ENCODE measurements around the gene ADAMTS3.

The ADAMTS3 gene

DNA sequence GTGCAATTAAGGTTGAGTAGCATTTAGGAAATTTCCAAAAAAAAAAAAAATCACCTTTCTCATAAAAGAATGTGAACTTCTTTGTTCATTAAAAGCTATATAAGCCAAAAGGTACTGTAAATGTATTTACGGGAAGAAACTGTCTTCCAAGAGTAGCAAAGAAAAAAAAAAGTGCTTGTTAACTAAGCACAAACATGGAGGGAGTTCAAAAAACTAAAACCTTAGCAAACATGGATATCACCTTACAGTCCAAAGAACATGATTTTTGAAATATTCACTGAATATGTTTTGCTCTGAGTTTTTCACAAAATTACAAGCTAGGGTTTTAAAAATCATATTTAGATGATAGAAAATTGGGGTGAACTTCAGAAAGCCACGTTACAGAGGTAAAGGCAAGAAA lies 217.5 kb downstream of the ADAMTS3 start:
- no peak for DNase-seq (ENCODE audit: low read depth, low spot score)

DNA sequence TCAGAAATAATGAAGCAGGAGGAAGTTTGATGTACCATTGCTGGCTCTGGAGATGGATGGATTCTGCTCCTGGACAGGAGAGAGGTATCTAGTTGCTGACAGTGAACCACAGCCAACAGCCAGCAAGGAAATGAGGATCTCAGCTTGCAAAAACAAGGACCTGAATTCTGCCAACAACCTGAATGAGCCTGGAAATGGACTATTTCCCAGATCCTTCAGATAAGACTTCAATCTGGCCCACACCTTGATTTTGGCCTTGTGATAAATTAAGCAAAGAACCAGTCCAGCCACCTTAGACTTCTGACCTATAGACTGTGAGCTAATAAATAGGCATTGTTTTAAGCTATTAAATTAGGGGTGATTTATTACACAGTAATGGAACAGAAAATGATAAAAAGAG lies 220.3 kb downstream of the ADAMTS3 start:
- DNase-seq (ENCODE audit: low read depth, low spot score): no peak

DNA sequence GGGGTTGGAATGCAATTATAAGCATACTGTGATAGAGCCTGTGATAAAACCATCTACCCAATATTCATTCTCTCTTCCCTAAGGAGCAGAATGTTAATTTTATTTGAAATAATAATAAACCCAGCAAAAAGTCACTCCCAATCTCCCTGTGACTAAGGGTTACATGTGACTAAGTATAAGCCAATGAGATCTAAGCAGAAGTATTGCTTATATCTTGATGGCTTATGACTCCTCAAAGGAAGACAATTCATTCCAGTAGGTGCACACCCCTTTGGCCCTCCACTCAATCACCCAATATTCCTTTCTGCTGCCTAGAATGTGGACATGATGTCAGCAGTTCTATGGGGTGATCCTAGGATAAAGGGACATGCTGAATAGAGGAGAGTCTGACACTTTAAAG lies 224.6 kb downstream of the ADAMTS3 start:
- no peak for DNase-seq (ENCODE audit: low read depth, low spot score)

DNA sequence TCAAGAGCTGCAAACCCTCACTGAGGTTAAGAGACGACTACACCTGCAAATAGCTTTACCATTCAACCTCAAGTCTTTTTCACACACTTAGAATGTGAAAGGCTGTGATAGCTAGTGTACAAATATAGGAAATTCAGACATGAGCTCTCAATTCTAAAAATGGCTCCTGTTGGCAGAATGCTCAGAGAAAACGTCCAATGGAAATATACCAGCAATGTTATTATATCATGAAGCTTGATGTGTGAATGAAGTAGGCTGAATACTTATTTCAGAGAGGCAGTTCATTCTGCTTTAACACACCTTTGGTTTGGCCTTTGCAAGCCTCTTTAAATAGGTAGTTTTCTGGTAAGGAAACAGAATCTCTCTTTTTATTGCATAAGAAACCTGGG lies 227.6 kb downstream of the ADAMTS3 start:
- no peak for DNase-seq (ENCODE audit: low read depth, low spot score)

DNA sequence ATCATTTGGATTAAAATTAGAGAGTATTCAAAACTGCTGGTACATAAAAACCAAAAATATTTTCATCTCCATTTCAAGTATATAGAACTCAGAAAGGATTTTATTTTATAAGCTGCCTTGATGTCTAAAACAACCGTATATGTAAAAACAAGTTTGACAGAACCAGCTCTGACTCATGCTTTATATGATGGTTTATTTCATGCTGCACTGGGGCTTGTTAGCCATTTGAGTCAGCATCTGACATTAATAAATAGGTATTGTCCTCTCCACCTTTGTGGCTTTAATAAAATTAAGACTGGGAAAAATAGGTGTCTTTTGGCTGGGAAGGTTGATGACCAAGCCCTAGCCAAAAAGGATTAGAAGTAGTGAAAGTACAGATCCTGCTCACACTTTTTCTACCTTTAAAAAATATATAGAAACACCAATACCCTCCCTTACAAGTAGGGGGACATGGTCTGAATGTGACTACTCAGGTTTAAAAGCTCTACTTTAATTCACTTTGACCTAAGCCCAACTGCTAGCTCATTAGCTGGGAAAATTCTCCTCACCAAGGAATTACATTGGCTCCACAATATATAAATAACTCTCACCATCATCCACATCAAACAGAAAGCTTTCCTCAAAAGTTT lies 228.1 kb downstream of the ADAMTS3 start:
- DNase-seq (ENCODE audit: low read depth, low spot score): no peak

DNA sequence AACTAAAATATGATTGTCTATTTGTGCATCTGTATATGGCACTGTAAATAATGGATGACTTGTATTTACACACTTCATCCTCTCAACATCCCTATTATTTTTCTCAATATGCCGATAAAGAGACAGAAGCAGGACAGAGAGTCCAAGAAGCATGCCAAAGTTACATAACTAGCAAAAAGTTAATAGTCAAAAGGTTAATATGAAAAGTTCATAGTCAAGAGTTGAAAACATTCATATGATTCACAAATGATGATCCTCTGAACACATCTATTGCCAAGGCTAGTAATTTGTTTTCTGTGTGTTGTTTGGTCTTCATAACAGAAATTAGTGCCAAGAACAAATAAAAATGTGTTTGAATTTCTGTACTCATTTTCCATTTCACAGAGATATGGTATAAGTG lies 231.0 kb downstream of the ADAMTS3 start:
- no peak for DNase-seq (ENCODE audit: low read depth, low spot score)

DNA sequence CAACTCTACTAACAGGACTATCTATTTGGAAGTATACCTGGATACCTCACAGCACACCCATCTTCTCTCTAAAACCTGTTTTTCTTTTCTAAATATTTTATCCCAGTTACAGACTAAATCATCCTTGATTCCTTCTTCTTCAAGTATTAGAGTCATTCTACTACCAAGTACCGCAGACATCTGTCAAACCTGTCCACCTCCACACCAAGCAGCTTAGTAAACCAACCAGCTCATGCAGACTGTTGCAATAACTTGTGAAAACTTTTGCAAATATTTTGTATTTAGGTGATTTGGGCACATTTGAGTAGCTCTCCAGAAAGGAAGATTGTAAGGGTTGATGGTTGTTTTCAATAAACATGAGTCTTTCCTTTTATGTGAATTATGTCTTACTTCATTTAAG lies 238.6 kb downstream of the ADAMTS3 start:
- DNase-seq (ENCODE audit: low read depth, low spot score): no peak

DNA sequence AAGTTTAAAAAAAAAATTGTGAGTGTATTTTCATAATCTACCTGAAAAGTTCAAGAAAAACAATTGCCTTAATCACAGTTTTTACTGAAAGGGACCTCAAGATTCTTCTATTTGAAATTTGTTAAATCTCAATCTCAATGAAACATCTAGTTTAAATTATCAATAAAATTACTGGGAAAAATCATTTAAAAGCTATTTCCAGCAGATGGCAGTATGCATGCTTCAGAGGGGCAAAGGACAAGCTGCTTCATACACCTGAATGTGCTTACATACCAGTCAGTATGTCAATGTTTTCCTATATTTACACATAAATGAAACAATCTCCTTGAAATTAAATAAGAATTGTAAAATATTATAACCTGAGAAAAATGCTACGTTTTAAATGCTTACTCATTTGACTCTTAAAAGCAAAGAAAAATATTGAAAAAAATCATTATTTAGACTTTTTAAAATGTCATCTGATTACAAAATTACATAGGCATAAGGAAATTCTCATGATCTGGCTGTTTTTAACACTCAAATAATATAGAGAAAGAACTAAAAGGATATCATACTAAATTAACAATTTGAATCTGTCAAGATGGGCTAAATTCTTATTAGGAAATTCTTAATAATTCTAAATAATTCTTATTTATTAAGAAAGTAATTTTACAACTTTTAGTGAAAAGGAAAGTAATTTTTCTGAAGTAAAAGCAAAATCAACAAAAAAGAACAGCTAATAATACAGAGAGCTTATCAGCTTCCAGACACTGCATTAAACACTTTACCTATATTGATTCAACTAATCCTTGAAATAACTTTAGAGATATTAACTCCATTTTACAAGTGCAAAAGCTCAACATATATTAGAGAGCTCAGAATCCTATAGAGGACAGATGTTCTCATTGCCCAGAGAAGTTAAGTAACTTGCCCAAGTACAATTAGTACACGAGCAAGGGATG lies 242.1 kb downstream of the ADAMTS3 start:
- peak; percentile 48 for DNase-seq (ENCODE audit: low read depth, low spot score)

DNA sequence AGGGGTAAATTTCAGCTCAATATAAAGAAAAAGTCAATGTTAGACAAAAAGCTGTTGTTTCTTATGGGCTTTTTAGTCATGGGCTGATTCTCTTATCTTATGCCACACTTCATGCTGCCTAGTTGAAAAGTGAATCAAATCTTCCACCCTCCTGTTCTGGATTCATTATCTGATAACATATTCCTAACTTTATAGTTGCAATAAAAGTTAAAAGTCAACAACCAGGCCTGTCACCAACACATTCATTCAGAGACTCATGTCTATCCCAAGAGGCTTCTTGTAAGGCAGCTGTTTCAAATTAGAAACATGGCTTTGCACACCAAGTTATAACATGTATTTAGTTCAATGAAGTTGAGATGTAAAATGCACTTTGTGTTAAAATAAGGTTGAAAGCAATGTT lies 243.8 kb downstream of the ADAMTS3 start:
- DNase-seq (ENCODE audit: low read depth, low spot score): no peak

DNA sequence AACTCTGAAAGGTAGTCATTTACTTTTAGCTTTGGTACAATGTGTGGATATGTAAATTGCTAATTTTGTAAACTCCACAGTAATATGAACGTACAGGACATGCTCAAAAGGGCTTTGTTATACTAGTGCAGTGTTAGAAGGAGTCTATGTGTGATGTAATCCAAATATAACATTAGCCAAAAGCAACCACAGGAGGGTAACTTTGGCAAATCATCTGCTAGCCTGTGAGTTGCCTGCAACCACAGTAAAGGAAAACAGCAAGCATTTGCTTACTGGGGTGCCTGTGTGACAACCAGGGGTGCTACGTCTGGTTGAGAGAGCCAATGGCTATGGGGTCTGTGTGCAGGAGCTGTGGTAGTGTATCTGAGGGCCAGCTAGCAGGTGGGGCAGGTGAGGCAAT lies 245.8 kb downstream of the ADAMTS3 start:
- DNase-seq (ENCODE audit: low read depth, low spot score): peak; percentile 64

DNA sequence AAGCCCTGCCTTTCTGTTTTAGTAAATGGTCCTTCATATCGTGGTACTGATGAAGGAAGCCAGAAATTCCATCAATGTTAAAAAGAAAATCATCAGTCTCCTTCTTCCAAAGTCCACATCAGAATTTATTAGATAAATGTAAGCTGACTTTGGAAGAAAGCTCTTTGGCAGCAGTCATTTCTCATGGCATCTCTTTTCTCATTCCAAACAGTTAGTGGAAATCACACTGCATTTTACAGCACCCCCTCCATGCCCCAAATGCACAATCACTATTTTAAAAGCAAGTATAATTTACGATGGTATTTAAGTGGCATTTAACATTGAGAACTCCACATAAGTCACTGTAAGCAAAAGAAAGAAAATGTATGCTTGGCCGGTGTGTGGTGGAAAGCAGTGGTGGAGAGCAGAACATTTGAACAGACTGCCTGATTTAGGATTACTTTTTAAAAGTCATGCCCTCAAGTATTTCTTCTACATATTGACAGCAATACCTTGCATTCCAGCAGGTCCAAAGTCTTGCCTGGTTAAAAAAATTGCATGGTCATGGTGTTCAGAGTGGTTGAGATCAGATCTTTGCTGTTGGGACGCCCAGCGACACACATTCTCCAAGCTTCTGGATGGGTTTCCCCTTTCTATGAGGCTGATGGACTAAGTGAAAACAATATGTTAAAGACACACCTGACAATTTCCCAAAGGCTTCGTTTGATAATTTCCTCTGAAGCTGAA lies 248.6 kb downstream of the ADAMTS3 start:
- DNase-seq (ENCODE audit: low read depth, low spot score): no peak

DNA sequence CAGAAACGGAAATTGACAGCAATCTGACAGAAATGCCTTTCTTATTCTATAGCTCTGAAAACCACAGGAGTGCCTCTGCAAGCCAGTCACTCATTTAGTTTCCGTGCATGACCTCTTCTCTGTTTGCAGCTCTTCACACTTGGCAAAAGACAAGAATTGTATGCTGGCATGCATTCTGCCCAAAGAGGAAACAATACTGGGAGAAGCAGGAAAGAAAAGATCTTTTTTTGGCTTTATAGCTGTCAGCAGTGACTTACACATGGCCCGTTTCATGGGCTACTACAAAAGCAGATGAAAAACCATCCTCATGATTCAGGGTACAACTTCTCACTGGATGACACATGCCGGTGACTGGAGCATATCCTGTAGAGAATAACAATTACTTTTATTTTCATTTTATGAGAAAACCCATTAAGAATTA lies 249.4 kb downstream of the ADAMTS3 start:
- DNase-seq (ENCODE audit: low read depth, low spot score): no peak

DNA sequence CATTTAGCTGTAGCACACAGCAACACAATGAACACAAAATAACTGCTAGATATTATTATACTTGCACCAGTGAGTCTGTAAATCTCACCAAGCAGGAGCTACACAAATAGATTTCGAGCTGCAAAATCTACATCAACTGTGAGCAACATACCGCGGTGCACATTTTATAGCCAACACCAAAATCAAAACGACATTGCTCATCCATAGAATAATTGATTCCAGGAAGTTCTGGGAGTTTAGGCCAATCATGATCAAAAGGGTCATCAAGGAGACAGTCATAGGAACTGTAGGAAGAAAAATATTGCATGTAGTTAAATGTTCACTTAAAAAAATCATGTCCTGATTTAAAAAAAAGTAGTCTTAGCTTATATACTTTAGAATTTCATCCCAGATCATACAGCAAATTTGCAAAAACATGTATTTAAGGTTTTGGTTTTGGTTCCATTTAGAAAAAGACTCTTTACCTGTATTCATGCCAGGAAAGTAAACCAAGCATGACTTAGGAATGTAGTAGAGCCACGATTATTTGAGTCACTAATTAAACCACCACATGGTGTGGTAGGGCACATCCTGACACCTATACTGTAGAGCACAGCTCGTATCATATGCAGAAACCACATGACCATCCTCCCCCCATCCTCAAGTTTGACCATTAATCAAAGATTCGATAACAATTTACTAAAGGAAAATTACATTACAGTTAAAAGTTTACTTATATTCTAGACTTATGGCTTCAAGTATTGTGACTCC lies 250.4 kb downstream of the ADAMTS3 start:
- no peak for DNase-seq (ENCODE audit: low read depth, low spot score)

DNA sequence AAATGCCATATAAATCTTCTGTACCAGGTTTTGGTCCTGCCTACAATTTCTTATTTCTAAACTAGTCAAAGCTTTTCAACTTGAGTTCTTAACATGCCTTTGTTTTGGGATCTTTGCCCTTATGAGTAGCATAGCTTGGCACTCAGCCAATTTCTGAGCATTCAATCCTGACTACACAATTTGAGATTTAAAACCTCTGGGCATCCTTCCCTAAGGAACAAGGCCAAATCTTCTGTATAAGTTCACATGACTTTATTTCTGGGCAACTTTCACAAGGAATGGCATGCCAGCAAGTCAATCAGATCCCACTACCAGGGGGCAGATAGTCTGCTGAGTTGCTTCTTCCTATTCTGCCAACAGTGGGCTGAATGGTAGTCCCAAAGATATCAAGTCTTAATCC lies 254.2 kb downstream of the ADAMTS3 start:
- DNase-seq (ENCODE audit: low read depth, low spot score): peak; percentile 93

DNA sequence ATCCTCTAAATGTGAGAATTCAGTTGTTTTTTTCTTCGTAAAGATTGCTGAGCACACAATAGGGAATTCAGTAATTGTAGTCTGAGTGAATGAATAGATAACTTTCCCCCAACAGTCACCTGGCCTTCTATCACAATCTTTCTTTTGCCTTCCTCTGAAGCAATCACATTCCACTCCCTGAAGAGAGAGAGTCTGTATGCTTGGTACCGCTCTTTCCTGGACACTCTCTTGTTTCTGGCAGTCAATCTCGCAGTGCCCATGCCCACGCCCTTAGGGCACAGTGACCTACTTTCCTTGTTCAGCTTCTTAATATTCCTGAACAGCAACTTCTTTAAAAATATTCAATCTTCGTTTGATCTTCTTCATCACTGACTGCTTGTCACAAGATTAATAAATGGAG lies 255.9 kb downstream of the ADAMTS3 start:
- no peak for DNase-seq (ENCODE audit: low read depth, low spot score)

DNA sequence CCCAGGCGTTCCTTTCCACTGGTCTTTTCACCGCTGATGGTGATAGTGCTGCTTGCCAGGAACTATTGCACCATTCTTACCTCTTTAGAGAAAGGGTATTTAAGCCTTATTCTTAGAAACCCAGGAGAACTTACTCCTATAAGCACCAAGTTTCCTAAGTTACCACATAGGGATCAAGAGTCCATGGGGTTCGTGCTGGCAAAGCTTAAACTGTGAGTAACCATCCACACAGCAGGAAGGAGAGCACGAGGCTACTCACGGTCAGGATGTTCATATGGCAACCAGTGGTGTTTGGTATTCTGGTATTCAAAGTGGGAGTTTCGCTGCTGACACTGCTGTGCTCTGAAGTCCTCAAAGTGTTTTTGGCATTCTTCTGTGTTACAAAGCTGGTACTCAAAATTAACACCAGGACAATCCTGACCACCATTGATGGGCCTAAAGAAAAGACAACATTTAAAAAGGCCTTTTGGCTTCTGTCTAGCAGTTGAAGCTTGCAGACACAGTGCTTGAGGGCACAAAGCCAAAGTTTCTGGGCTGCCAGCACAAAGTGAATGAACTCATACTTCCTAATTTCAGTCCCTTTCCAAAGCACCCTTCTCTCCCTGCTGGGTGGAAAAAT lies 256.9 kb downstream of the ADAMTS3 start:
- peak; percentile 91 for DNase-seq (ENCODE audit: low read depth, low spot score)

DNA sequence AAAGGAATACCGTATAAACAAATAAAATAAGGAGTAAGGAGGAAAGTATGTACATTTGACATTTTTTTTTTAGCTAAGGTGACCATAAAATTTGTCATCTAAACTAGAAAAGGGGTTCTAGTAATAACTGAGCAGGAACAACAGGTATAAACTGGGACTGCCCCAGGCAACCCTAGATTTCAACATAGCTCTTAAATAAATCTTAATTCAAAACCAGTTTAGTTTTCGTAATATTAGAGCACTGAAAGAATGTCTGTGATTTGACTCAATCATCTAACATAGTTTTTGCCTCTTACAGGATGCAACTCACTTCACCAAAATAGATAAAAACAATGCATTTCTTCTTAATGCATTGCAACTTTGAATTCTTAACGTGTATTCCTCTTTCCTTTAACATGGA lies 257.7 kb downstream of the ADAMTS3 start:
- no peak for DNase-seq (ENCODE audit: low read depth, low spot score)

DNA sequence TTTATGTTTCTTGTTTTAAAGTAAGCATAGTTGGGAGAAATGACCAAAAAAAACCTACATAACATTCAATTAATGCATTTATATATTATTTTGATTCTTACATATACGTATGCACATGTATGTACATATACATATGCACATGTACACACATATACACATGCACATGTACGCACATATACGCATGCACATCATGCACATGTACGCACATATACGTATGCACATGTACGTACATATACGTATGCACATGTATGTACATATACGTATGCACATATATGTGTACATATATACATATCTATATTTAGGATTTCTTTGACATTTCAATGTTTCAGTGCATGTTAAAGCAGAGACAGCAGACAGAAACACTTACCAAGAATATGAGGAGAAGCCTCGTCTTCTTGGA lies 263.4 kb downstream of the ADAMTS3 start:
- DNase-seq (ENCODE audit: low read depth, low spot score): no peak

DNA sequence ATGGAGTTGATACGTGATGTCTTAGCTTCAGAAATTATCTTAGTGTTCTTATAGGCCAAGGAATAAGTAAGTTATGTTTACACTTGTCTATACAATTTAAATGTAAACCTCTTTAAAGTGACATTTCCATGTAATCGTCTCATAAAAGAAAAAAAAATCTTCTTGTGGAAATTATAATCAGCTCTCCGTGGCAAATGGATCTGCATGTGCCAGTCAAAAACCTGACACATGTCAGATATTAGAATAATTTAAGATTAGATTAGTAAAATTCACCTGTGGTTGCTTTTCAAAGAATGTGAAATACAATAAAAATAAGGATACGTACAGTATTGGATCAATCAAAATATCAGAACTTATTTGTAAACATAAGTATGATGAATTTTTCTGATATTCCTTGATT lies 263.9 kb downstream of the ADAMTS3 start:
- DNase-seq (ENCODE audit: low read depth, low spot score): no peak

DNA sequence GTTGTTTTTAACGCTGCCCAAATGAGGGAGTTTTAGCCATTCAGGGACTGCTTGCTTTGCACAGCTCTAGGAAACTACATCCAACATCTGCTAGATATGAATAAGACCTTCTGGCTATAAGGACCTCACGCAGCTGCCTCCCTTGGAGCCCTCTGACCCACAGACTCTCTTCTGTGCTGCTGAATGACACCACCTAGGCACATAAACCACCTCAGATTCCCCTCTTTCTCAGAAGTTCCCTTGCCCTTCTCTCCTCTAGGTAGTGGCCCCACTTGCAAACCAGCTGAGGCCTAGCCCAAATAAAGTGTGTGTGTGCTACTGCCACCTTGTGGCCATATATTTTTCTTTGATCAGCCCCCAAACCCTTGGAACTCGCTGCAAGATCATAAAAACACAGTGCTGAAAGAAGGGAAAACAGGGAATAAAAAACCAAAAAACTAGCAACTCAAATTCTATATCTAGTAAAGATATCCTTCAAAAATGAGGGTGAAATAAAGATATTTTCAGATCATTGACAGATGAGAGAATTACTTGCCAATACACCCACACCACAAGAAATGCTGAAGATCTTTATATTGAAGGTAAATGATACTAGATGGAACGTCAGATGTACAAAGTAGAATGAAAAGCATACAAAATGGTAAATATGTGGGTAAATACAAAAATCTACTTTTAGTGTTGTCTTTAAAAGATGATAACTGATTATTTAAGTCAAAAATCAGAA lies 265.9 kb downstream of the ADAMTS3 start:
- DNase-seq (ENCODE audit: low read depth, low spot score): peak; percentile 59

DNA sequence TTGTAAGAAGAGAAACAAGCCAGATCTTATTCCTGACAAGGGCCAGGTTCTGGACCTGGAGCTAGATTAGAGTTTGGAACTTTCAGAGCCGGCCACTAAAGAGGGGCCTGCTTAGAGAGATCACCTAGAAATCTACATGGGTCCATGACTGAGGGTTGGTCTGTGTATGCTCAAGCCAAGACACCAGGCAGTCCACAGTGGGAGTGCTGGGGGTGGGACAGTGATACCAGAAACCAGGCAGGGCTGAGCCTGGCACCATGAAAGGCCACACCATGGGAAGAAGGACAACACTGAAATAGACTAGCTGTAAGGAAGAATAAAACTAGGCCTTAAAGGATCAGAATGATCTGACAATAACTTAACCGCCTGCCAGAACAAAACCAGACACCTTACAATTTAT lies 267.3 kb downstream of the ADAMTS3 start:
- no peak for DNase-seq (ENCODE audit: low read depth, low spot score)

Data from astrocyte of the hippocampus (primary cell).